Keratinocyte (primary cell): ENCODE measurements around the gene PTPMT1. TPM values are rescaled to one million over a fixed set of nuclear protein-coding genes. Genes with fewer than 3 reads are reported as not detected.

Experiments
- DNase-seq: peaks from one replicate; pipeline ENCODE4 v3.0.0-alpha.2; 2011; ENCODE audit warnings: low read depth, missing footprints, low spot score
- FAIRE-seq: peaks from 2 replicates; lab custom pipeline; 2011; peaks lifted over from hg19 to GRCh38; lab: Jason Lieb, UNC
- H2AFZ ChIP-seq: 2 replicates; pipeline ENCODE4 v1.6.0; 2012; ENCODE audit warnings: low read length, control low read depth, inconsistent platforms; ENCODE audit not compliant: control insufficient read depth
- H3K27ac ChIP-seq: 2 replicates; pipeline ENCODE4 v1.5.1; 2011; ENCODE audit warnings: low read length; ENCODE audit not compliant: control insufficient read depth, insufficient read depth
- H3K27me3 ChIP-seq: 3 replicates; pipeline ENCODE4 v1.6.0; 2011; ENCODE audit warnings: low read length; ENCODE audit not compliant: control insufficient read depth, insufficient read depth; ENCODE audit errors: extremely low read depth
- H3K36me3 ChIP-seq, 2 experiments: 2 replicates in 1 of 2; 3 replicates in 1 of 2; pipeline ENCODE4 v1.5.1; 2011; ENCODE audit warnings: low read length in 2 of 2, mild to moderate bottlenecking in 1 of 2; ENCODE audit not compliant: control insufficient read depth in 2 of 2, insufficient read depth in 2 of 2; ENCODE audit errors: extremely low read depth in 1 of 2
- H3K4me1 ChIP-seq: 3 replicates; pipeline ENCODE4 v1.5.1; 2011; ENCODE audit warnings: low read length; ENCODE audit not compliant: control insufficient read depth, insufficient read depth; ENCODE audit errors: extremely low read depth
- H3K4me2 ChIP-seq: 3 replicates; pipeline ENCODE4 v1.6.0; 2011; ENCODE audit warnings: low read depth, low read length; ENCODE audit not compliant: control insufficient read depth, insufficient read depth; ENCODE audit errors: extremely low read depth
- H3K4me3 ChIP-seq, 3 experiments: fragments of 200-600 bp in 1 of 3; sonication (generic) in 1 of 3; 2 replicates in 2 of 3; 3 replicates in 1 of 3; pipeline ENCODE4 v1.5.1; 2011 to 2016; ENCODE audit warnings: low read length in 3 of 3, mild to moderate bottlenecking in 3 of 3, control low read depth in 2 of 3, inconsistent platforms in 1 of 3, low read depth in 1 of 3, mixed read lengths in 1 of 3, mixed run types in 1 of 3, moderate library complexity in 1 of 3; ENCODE audit not compliant: control insufficient read depth in 2 of 3, insufficient read depth in 2 of 3; ENCODE audit errors: extremely low read depth in 1 of 3
- H3K79me2 ChIP-seq: 2 replicates; pipeline ENCODE4 v1.6.0; 2012; ENCODE audit warnings: low read length; ENCODE audit not compliant: control insufficient read depth, insufficient read depth
- H3K9ac ChIP-seq: 3 replicates; pipeline ENCODE4 v1.6.0; 2011; ENCODE audit warnings: low read length; ENCODE audit not compliant: control insufficient read depth, insufficient read depth; ENCODE audit errors: extremely low read depth
- H3K9me1 ChIP-seq: 3 replicates; pipeline ENCODE4 v1.6.0; 2011; ENCODE audit warnings: low read length; ENCODE audit not compliant: control insufficient read depth, insufficient read depth; ENCODE audit errors: extremely low read depth
- H3K9me3 ChIP-seq: 2 replicates; pipeline ENCODE4 v1.5.1; 2012; ENCODE audit warnings: low read depth, low read length; ENCODE audit not compliant: control insufficient read depth
- H4K20me1 ChIP-seq: 3 replicates; pipeline ENCODE4 v1.6.0; 2011; ENCODE audit warnings: low read length; ENCODE audit not compliant: control insufficient read depth, insufficient read depth; ENCODE audit errors: extremely low read depth
- EZH2 ChIP-seq: IDR thresholded peaks from one replicate; pipeline ENCODE4 v1.6.1; 2012; ENCODE audit warnings: inconsistent platforms, mild to moderate bottlenecking, low read length, moderate library complexity
- dilution Hi-C: fragments of 300-500 bp; cut with MboI; formaldehyde crosslinking; loops from one replicate; pipeline ENCODE4 v1.7.0; 2020; ENCODE audit warnings: low sequenced_read_pairs; ENCODE audit not compliant: extremely low pct_ligation_motif_present
- polyA plus RNA-seq, 5 experiments: library from polyadenylated mRNA; depleted of rRNA in 3 of 5; stranded (reverse) in 3 of 5; stranded (forward) in 1 of 5; unstranded in 1 of 5; fragments of >200 nt; gene quantifications; 1 replicate in 1 of 5; 2 replicates in 3 of 5; 3 replicates in 1 of 5; pipeline versions ENCODE4 v1.2.1 to v1.2.3, GENCODE V29; 2011 to 2012; ENCODE audit warnings: missing spikeins in 2 of 5, low read depth in 1 of 5, low replicate concordance in 1 of 5
- TF ChIP-seq, protein P1 (sequence below), 3 experiments: IDR thresholded peaks in 1 of 3; conservative IDR thresholded peaks in 1 of 3; optimal IDR thresholded peaks in 1 of 3; 2 replicates in 2 of 3; 3 replicates in 1 of 3; pipeline versions ENCODE3 to v1.5.1; 2011; ENCODE audit warnings: low read length in 3 of 3, mild to moderate bottlenecking in 3 of 3, moderate library complexity in 2 of 3, control low read depth in 1 of 3, inconsistent platforms in 1 of 3; ENCODE audit not compliant: insufficient read depth in 2 of 3; ENCODE audit errors: extremely low read depth in 1 of 3

The PTPMT1 gene
- polyA plus RNA-seq, 1 donor (not counting 4 experiments of a cell fraction or from before 2014, with no cell fraction given), result 64.9 TPM

DNA sequence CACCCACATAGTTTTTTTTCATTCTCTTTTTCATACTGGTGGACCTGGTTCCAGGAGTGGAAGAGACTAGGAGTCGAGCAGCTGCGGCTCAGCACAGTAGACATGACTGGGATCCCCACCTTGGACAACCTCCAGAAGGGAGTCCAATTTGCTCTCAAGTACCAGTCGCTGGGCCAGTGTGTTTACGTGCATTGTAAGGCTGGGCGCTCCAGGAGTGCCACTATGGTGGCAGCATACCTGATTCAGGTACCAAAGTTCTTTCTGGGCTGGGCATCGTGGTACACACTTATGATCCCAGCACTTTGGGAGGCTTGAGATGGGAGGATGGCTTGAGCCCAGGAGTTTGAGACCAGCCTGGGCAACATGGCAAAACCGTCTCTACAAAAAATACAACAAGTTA lies 4.2 kb downstream of the PTPMT1 start:
- no peak for FAIRE-seq
- TF ChIP-seq, protein P1, sequence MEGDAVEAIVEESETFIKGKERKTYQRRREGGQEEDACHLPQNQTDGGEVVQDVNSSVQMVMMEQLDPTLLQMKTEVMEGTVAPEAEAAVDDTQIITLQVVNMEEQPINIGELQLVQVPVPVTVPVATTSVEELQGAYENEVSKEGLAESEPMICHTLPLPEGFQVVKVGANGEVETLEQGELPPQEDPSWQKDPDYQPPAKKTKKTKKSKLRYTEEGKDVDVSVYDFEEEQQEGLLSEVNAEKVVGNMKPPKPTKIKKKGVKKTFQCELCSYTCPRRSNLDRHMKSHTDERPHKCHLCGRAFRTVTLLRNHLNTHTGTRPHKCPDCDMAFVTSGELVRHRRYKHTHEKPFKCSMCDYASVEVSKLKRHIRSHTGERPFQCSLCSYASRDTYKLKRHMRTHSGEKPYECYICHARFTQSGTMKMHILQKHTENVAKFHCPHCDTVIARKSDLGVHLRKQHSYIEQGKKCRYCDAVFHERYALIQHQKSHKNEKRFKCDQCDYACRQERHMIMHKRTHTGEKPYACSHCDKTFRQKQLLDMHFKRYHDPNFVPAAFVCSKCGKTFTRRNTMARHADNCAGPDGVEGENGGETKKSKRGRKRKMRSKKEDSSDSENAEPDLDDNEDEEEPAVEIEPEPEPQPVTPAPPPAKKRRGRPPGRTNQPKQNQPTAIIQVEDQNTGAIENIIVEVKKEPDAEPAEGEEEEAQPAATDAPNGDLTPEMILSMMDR (optimal IDR thresholded peaks at IDR 0.05 in 1 of 3, IDR thresholded peaks at IDR 0.05 in 1 of 3, conservative IDR thresholded peaks at IDR 0.05 in 1 of 3; ENCODE audit: extremely low read depth in 1 of 3, insufficient read depth in 2 of 3, low read length in 3 of 3), result no peak
- no peak for TF ChIP-seq EZH2
- peaks cover 5 to 25% of the 10 kb centered on the region in 2 experiments for H3K36me3 ChIP-seq
- peaks cover 3% of the 10 kb centered on the region for H3K9me1 ChIP-seq
- no peak overlapping the region for H3K4me2 ChIP-seq
- no peaks in the 10 kb centered on the region for H3K27me3 ChIP-seq
- no peaks in the 10 kb centered on the region for H3K9me3 ChIP-seq
- peaks cover 9% of the 10 kb centered on the region for H4K20me1 ChIP-seq
- no peak overlapping the region for H3K9ac ChIP-seq
- DNase-seq, result no peak
- H3K4me1 ChIP-seq, result peaks cover 39% of the 10 kb centered on the region
- dilution Hi-C loops, result no loop called here
- no peak overlapping the region for H2AFZ ChIP-seq
- H3K4me3 ChIP-seq, result no peak overlapping the region
- H3K27ac ChIP-seq, result no peak overlapping the region
- H3K79me2 ChIP-seq, result peaks cover 70% of the 10 kb centered on the region

DNA sequence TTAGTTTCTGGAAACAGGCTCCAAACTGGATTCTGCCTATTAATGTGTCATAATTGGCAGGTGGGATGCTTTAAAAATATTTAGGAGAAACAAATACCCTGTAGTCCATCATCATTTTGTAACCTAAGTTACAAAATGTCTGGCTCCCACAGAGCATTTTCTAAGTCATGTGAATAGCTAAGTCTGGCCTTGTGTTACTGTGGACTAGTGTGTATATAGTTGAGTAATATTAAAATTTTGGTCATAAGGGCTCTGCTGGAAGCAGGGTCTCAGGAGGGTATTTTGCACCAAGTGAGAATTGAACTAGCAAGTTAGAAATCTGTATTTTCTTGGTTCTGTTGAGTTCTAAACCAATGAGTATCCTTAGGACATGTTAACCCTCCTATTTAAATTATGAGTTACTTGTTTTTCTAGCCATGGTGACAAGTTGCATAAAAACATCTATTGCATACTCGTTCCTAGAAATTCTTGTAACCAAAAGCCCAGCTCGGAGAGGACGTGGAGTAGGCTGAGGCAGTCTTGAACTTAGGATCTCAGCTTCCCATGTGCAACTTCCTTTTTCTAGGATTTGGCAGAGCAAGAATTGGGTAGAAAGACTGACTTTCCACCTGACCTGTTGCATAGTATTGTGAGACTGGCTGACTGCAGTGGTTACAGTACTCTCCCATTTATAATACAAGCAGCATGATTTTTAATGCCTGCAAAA lies 5.4 kb downstream of the PTPMT1 start:
- H3K79me2 ChIP-seq, result peaks cover 61% of the 10 kb centered on the region
- peaks cover 3% of the 10 kb centered on the region for H3K9me1 ChIP-seq
- H4K20me1 ChIP-seq, result peaks cover 9% of the 10 kb centered on the region
- FAIRE-seq (no peak), DNase-seq (no peak)
- H2AFZ ChIP-seq, result no peak overlapping the region
- no peak overlapping the region for H3K27ac ChIP-seq
- TF ChIP-seq, protein P1 (optimal IDR thresholded peaks at IDR 0.05 in 1 of 3, IDR thresholded peaks at IDR 0.05 in 1 of 3, conservative IDR thresholded peaks at IDR 0.05 in 1 of 3; ENCODE audit: extremely low read depth in 1 of 3, insufficient read depth in 2 of 3, low read length in 3 of 3), result no peak
- TF ChIP-seq EZH2, result no peak
- H3K9ac ChIP-seq, result no peak overlapping the region
- no peak overlapping the region for H3K4me3 ChIP-seq
- H3K36me3 ChIP-seq, result peaks cover 7 to 30% of the 10 kb centered on the region in 2 experiments
- peaks cover 34% of the 10 kb centered on the region for H3K4me1 ChIP-seq
- no peaks in the 10 kb centered on the region for H3K9me3 ChIP-seq
- no peak overlapping the region for H3K4me2 ChIP-seq
- dilution Hi-C loops, result no loop called here
- no peaks in the 10 kb centered on the region for H3K27me3 ChIP-seq
